ENCODE data around the gene DVL2. TPM values are rescaled to one million over a fixed set of nuclear protein-coding genes. Genes with fewer than 3 reads are reported as not detected.

The DVL2 gene
- total RNA-seq, 4 donors from 2014 or later: 34.5 to 55.5 (median 43.7) TPM

GRCh38 chr17:7226721-7227710 lies 7.3 kb downstream of the DVL2 start:
- H3K27ac ChIP-seq (replicated peaks in 1 of 4): peak overlapping the region in 3 of 4 donors; percentile 34 to 63 (median 35)
- DNase-seq (ENCODE audit: extremely low spot score): no peak
- intact Hi-C loops (cut with DNase I): no loop called here
- H3K27me3 ChIP-seq: no peaks in the 10 kb centered on the region
- 86% methylated on average over 22 of the region's 31 CpGs for WGBS
- H3K4me1 ChIP-seq: peaks cover 14 to 38% (median 33%) of the 10 kb centered on the region in 4 donors
- no peaks in the 10 kb centered on the region for H3K9me3 ChIP-seq
- peaks cover 45 to 89% (median 86%) of the 10 kb centered on the region in 4 donors for H3K36me3 ChIP-seq
- no peak overlapping the region for H3K4me3 ChIP-seq
- no peak for TF ChIP-seq EP300 (IDR thresholded peaks at IDR 0.05)
- no peak for TF ChIP-seq CTCF (IDR thresholded peaks at IDR 0.05)
- no peak for TF ChIP-seq POLR2A (IDR thresholded peaks at IDR 0.05; ENCODE audit: low read depth)
- no peak for TF ChIP-seq POLR2AphosphoS5 (IDR thresholded peaks at IDR 0.05)

GRCh38 chr17:7225711-7226331 lies 8.5 kb downstream of the DVL2 start:
- H3K9me3 ChIP-seq: no peaks in the 10 kb centered on the region
- H3K27me3 ChIP-seq: no peaks in the 10 kb centered on the region
- peak overlapping the region; percentile 49 to 63 (median 56) for H3K27ac ChIP-seq (replicated peaks in 1 of 4)
- TF ChIP-seq EP300 (IDR thresholded peaks at IDR 0.05): no peak
- TF ChIP-seq CTCF (IDR thresholded peaks at IDR 0.05): no peak
- TF ChIP-seq POLR2A (IDR thresholded peaks at IDR 0.05; ENCODE audit: low read depth): no peak
- TF ChIP-seq POLR2AphosphoS5 (IDR thresholded peaks at IDR 0.05): no peak
- peaks cover 26 to 38% (median 33%) of the 10 kb centered on the region in 4 donors for H3K4me1 ChIP-seq
- H3K36me3 ChIP-seq: peaks cover 45 to 100% (median 96%) of the 10 kb centered on the region in 4 donors
- intact Hi-C loops (cut with DNase I): no loop called here
- WGBS: 64% methylated on average over 12 of the region's 21 CpGs
- DNase-seq (ENCODE audit: extremely low spot score): no peak
- no peak overlapping the region for H3K4me3 ChIP-seq

GRCh38 chr17:7224661-7225111 lies 9.6 kb downstream of the DVL2 start:
- Histone ChIP-seq H3K27me3 (no peaks in the 10 kb centered on the region), H3K36me3 (peaks cover 42 to 93% (median 86%) of the 10 kb centered on the region in 4 donors), H3K9me3 (no peaks in the 10 kb centered on the region), H3K4me3 (no peak overlapping the region), H3K4me1 (peaks cover 29 to 38% (median 37%) of the 10 kb centered on the region in 4 donors), H3K27ac (replicated peaks in 1 of 4) (peak overlapping the region; percentile 49 to 63 (median 56))
- WGBS: 76% methylated on average over 6 of the region's 15 CpGs
- no peak for TF ChIP-seq POLR2A (IDR thresholded peaks at IDR 0.05; ENCODE audit: low read depth)
- TF ChIP-seq POLR2AphosphoS5 (IDR thresholded peaks at IDR 0.05): no peak
- TF ChIP-seq CTCF (IDR thresholded peaks at IDR 0.05): no peak
- no peak for TF ChIP-seq EP300 (IDR thresholded peaks at IDR 0.05)
- DNase-seq (ENCODE audit: extremely low spot score): no peak
- intact Hi-C loops (cut with DNase I): no loop called here

GRCh38 chr17:7224110-7224509 lies 10.2 kb downstream of the DVL2 start:
- H3K36me3 ChIP-seq: peaks cover 37 to 87% (median 81%) of the 10 kb centered on the region in 4 donors
- no peaks in the 10 kb centered on the region for H3K27me3 ChIP-seq
- TF ChIP-seq EP300 (IDR thresholded peaks at IDR 0.05): no peak
- TF ChIP-seq CTCF (IDR thresholded peaks at IDR 0.05): no peak
- no peak for DNase-seq (ENCODE audit: extremely low spot score)
- WGBS: 82% methylated on average over 10 of the region's 10 CpGs
- H3K27ac ChIP-seq (replicated peaks in 1 of 4): peak overlapping the region in 3 of 4 donors; percentile 49 to 63 (median 56)
- no peaks in the 10 kb centered on the region for H3K9me3 ChIP-seq
- H3K4me1 ChIP-seq: peaks cover 30 to 43% (median 39%) of the 10 kb centered on the region in 4 donors
- no peak overlapping the region for H3K4me3 ChIP-seq
- intact Hi-C loops (cut with DNase I): no loop called here
